HepG2 (cell line): ENCODE measurements around the gene FOXRED2.

ENCODE experiments used
- CTCF ChIP-seq: sonication (generic); formaldehyde crosslinking; IDR thresholded peaks from 2 replicates; pipeline ENCODE4 v1.5.0; 2020; ENCODE audit warnings: mild to moderate bottlenecking, missing genetic modification reagents, moderate library complexity
- MYNN ChIP-seq: sonication (generic); formaldehyde crosslinking; IDR thresholded peaks from 2 replicates; pipeline ENCODE4 v1.4.0; 2020; ENCODE audit warnings: mild to moderate bottlenecking, low read depth, missing genetic modification reagents
- THAP8 ChIP-seq: sonication (generic); formaldehyde crosslinking; IDR thresholded peaks from 2 replicates; pipeline ENCODE4 v1.5.1; 2020; ENCODE audit warnings: missing genetic modification reagents, mild to moderate bottlenecking, borderline replicate concordance

GRCh38 chr22:36467042-36467810 lies 39.6 kb downstream of the FOXRED2 start:
- TF ChIP-seq MYNN (CRISPR knock-in tag) (no peak), THAP8 (no peak), CTCF (CRISPR knock-in tag) (no peak)
